LNCAP (cell line): ENCODE measurements around the gene SPATA13.

Experiments
- CTCF ChIP-seq: fragments of 450-650 bp; IDR thresholded peaks from 2 replicates; pipeline ENCODE4 v1.5.1; 2017; ENCODE audit warnings: mild to moderate bottlenecking

Gene SPATA13

GRCh38 chr13:24160458-24161009 lies at the start of gene SPATA13:
TSS of gene SPATA13 (plus strand) at chr13:24160720. CDS start at chr13:24222930, 62,210 bp downstream.
- no peak for TF ChIP-seq CTCF

GRCh38 chr13:24112791-24113190 lies 47.7 kb upstream of the SPATA13 start:
- TF ChIP-seq CTCF = no peak

- no peak for TF ChIP-seq CTCF
These were observed 44.8 kb upstream of the SPATA13 start for GRCh38 chr13:24115671-24116070.

- no peak for TF ChIP-seq CTCF
These were observed 44.4 kb upstream of the SPATA13 start for GRCh38 chr13:24116131-24116530.

GRCh38 chr13:24118576-24118975 lies 41.9 kb upstream of the SPATA13 start:
- TF ChIP-seq CTCF = no peak

- no peak for TF ChIP-seq CTCF
These were observed 40.7 kb upstream of the SPATA13 start for GRCh38 chr13:24119626-24120508.

- no peak for TF ChIP-seq CTCF
These were observed 38.0 kb upstream of the SPATA13 start for GRCh38 chr13:24122569-24122968.
